Caco-2 (cell line): ENCODE results near the gene MOB2. TPM values are rescaled to one million over a fixed set of nuclear protein-coding genes. Genes with fewer than 3 reads are reported as not detected.

Experiments
- BruUV-seq: library from RNA; stranded (reverse); fragments of 400-500 nt; replicated peaks from 2 replicates; lab custom pipeline; 2021; lab: Mats Ljungman, UMichigan
- CTCF ChIA-PET: fragments of 300-600 bp; sonication (Branson Sonifier 250); formaldehyde crosslinking; loops from one replicate; lab custom pipeline; 2022; ENCODE audit warnings: antibody characterized with exemption; lab: Charles Lee
- POLR2A ChIA-PET: fragments of 300-600 bp; sonication (Branson Sonifier 250); formaldehyde crosslinking; loops from one replicate; lab custom pipeline; 2022; ENCODE audit warnings: antibody characterized with exemption; lab: Charles Lee
- DNase-seq, 2 experiments: peaks; one replicate each; pipeline versions ENCODE4 v3.0.0 to v3.0.0-alpha.2; 2020 to 2022
- H3K27me3 ChIP-seq: replicated peaks from 2 replicates; pipeline ENCODE4 v1.6.0; 2011; ENCODE audit warnings: low read length; ENCODE audit not compliant: control insufficient read depth, insufficient read depth
- H3K36me3 ChIP-seq: 2 replicates; pipeline ENCODE4 v1.5.1; 2011; ENCODE audit warnings: low read length; ENCODE audit not compliant: control insufficient read depth, insufficient read depth
- H3K4me1 ChIP-seq: fragments of 250-450 bp; sonication (Bioruptor Pico); 2 replicates; pipeline ENCODE4 v1.5.1; 2020; ENCODE audit warnings: mild to moderate bottlenecking
- H3K4me3 ChIP-seq: 2 replicates; pipeline ENCODE4 v1.5.1; 2011; ENCODE audit warnings: low read depth, mild to moderate bottlenecking, control low read depth, low read length
- H3K9me3 ChIP-seq: fragments of 250-450 bp; sonication (Bioruptor Pico); 2 replicates; pipeline ENCODE4 v1.5.1; 2020; ENCODE audit warnings: mild to moderate bottlenecking, moderate library complexity
- H3K27ac Mint-ChIP-seq: one replicate; pipeline ENCODE4 v1.8.0; 2022; ENCODE audit warnings: mixed read lengths; ENCODE audit not compliant: unreplicated experiment
- H3K27me3 Mint-ChIP-seq: one replicate; pipeline ENCODE4 v1.8.0; 2022; ENCODE audit warnings: mixed read lengths; ENCODE audit not compliant: insufficient read depth, unreplicated experiment
- H3K36me3 Mint-ChIP-seq: one replicate; pipeline ENCODE4 v1.8.0; 2022; ENCODE audit warnings: mild to moderate bottlenecking, mixed read lengths; ENCODE audit not compliant: insufficient read depth, unreplicated experiment
- H3K4me1 Mint-ChIP-seq: one replicate; pipeline ENCODE4 v1.8.0; 2022; ENCODE audit warnings: low read depth, mixed read lengths; ENCODE audit not compliant: unreplicated experiment
- H3K4me3 Mint-ChIP-seq: one replicate; pipeline ENCODE4 v1.8.0; 2022; ENCODE audit warnings: mild to moderate bottlenecking, moderate library complexity, mixed read lengths; ENCODE audit not compliant: unreplicated experiment
- H3K9me3 Mint-ChIP-seq: one replicate; pipeline ENCODE4 v1.8.0; 2022; ENCODE audit warnings: mixed read lengths; ENCODE audit not compliant: unreplicated experiment
- CTCF ChIP-seq, 2 experiments: fragments of 200-600 bp in 1 of 2; IDR thresholded peaks; 1 replicate in 1 of 2; 2 replicates in 1 of 2; pipeline versions ENCODE4 v1.5.1 to v1.8.0; 2011 to 2022; ENCODE audit warnings: antibody characterized with exemption in 1 of 2, control low read depth in 1 of 2, inconsistent platforms in 1 of 2, low read depth in 1 of 2, low read length in 1 of 2, mild to moderate bottlenecking in 1 of 2, moderate library complexity in 1 of 2; ENCODE audit not compliant: insufficient read depth in 1 of 2, severe bottlenecking in 1 of 2, unreplicated experiment in 1 of 2
- intact Hi-C: fragments of 100-400 bp; cut with micrococcal nuclease; formaldehyde crosslinking; loops from one replicate; pipeline ENCODE4 v1.10.0; 2022; ENCODE audit not compliant: unreplicated experiment
- total RNA-seq: library from RNA; stranded (reverse); gene quantifications from 2 replicates; pipeline ENCODE4 v1.2.3, GENCODE V29; 2022

The MOB2 gene
- total RNA-seq, 1 experiment from 2014 or later: 32.7 TPM

GRCh38 chr11:1499261-1499890 lies 12.8 kb upstream of the MOB2 start:
- no peaks in the 10 kb centered on the region for H3K36me3 ChIP-seq
- H3K4me1 ChIP-seq: no peaks in the 10 kb centered on the region
- H3K9me3 Mint-ChIP-seq: no peaks in the 10 kb centered on the region
- H3K36me3 Mint-ChIP-seq: peaks cover 7% of the 10 kb centered on the region
- no peak for TF ChIP-seq CTCF (IDR thresholded peaks at IDR 0.05; ENCODE audit: insufficient read depth in 1 of 2, low read depth in 1 of 2, low read length in 1 of 2, severe bottlenecking in 1 of 2, unreplicated experiment in 1 of 2)
- BruUV-seq: no TSS peak
- ChIA-PET CTCF (interaction anchor here (0.5 kb wide), 1 partner anchor 38 kb away, joined by 3 read pairs; no protein-coding TSS in a partner anchor), POLR2A (no interaction called here)
- no peak overlapping the region for H3K4me3 ChIP-seq
- no peak overlapping the region for H3K27ac Mint-ChIP-seq
- no peaks in the 10 kb centered on the region for H3K27me3 Mint-ChIP-seq
- H3K4me3 Mint-ChIP-seq: no peak overlapping the region
- no peak for DNase-seq
- no peaks in the 10 kb centered on the region for H3K9me3 ChIP-seq
- no peaks in the 10 kb centered on the region for H3K27me3 ChIP-seq
- intact Hi-C loops: no loop called here
- no peaks in the 10 kb centered on the region for H3K4me1 Mint-ChIP-seq

GRCh38 chr11:1498262-1498661 lies 11.7 kb upstream of the MOB2 start:
- Histone ChIP-seq H3K36me3 (no peaks in the 10 kb centered on the region), H3K27me3 (no peaks in the 10 kb centered on the region), H3K4me3 (no peak overlapping the region), H3K4me1 (no peaks in the 10 kb centered on the region), H3K9me3 (no peaks in the 10 kb centered on the region)
- DNase-seq: no peak
- ChIA-PET CTCF (no interaction called here), POLR2A (no interaction called here)
- H3K4me3 Mint-ChIP-seq: no peak overlapping the region
- H3K9me3 Mint-ChIP-seq: no peaks in the 10 kb centered on the region
- H3K27ac Mint-ChIP-seq: no peak overlapping the region
- H3K36me3 Mint-ChIP-seq: peaks cover 7% of the 10 kb centered on the region
- no peaks in the 10 kb centered on the region for H3K27me3 Mint-ChIP-seq
- no peaks in the 10 kb centered on the region for H3K4me1 Mint-ChIP-seq
- intact Hi-C loops: no loop called here
- TF ChIP-seq CTCF (IDR thresholded peaks at IDR 0.05; ENCODE audit: insufficient read depth in 1 of 2, low read depth in 1 of 2, low read length in 1 of 2, severe bottlenecking in 1 of 2, unreplicated experiment in 1 of 2): no peak
- no TSS peak for BruUV-seq

GRCh38 chr11:1497600-1497999 lies 11.0 kb upstream of the MOB2 start:
- CTCF ChIA-PET: no interaction called here
- Mint-ChIP-seq H3K27me3 (no peaks in the 10 kb centered on the region), H3K9me3 (no peaks in the 10 kb centered on the region), H3K4me3 (no peak overlapping the region), H3K4me1 (no peaks in the 10 kb centered on the region), H3K27ac (no peak overlapping the region), H3K36me3 (peaks cover 7% of the 10 kb centered on the region)
- TF ChIP-seq CTCF (IDR thresholded peaks at IDR 0.05; ENCODE audit: insufficient read depth in 1 of 2, low read depth in 1 of 2, low read length in 1 of 2, severe bottlenecking in 1 of 2, unreplicated experiment in 1 of 2): no peak
- intact Hi-C loops: no loop called here
- no peak for DNase-seq
- H3K4me1 ChIP-seq: no peaks in the 10 kb centered on the region
- no peaks in the 10 kb centered on the region for H3K36me3 ChIP-seq
- no peaks in the 10 kb centered on the region for H3K9me3 ChIP-seq
- H3K4me3 ChIP-seq: no peak overlapping the region
- BruUV-seq: no TSS peak
- H3K27me3 ChIP-seq: no peaks in the 10 kb centered on the region
- POLR2A ChIA-PET: no interaction called here
